Natural killer cell (primary cell): ENCODE results near the gene ASIP. TPM values are rescaled to one million over a fixed set of nuclear protein-coding genes. Genes with fewer than 3 reads are reported as not detected.
"Not testable (repeated sequence)": the region's sequence is repeated elsewhere in the genome, so short reads cannot be mapped to it uniquely, and the experiment has no call there.

Experiments used
- ATAC-seq, 3 donors: fragments of 150-1000 bp in 2 of 3; fragments of 200-7000 bp in 1 of 3; cut with Tn5 transposase; 1 replicate in 1 of 3; 2 replicates in 2 of 3; pipeline ENCODE4 v1.10.0; 2021; ENCODE audit warnings: mild to moderate bottlenecking in 2 of 3, moderate library complexity in 2 of 3
- DNase-seq, 2 donors: peaks; one replicate each; pipeline versions ENCODE4 v3.0.0 to v3.0.0-alpha.2; 2013 to 2021; ENCODE audit warnings: mixed read lengths in 1 of 2
- H3K27ac ChIP-seq: one replicate; pipeline ENCODE4 v1.5.1; 2013; ENCODE audit warnings: mild to moderate bottlenecking, low read length
- H3K27me3 ChIP-seq: one replicate; pipeline ENCODE4 v1.6.1; 2013; ENCODE audit warnings: low read length; ENCODE audit not compliant: control insufficient read depth, insufficient read depth
- H3K36me3 ChIP-seq: one replicate; pipeline ENCODE4 v1.6.1; 2013; ENCODE audit warnings: low read length; ENCODE audit not compliant: control insufficient read depth, insufficient read depth
- H3K4me1 ChIP-seq: one replicate; pipeline ENCODE4 v1.6.1; 2013; ENCODE audit warnings: low read length; ENCODE audit not compliant: control insufficient read depth, insufficient read depth
- H3K4me3 ChIP-seq: one replicate; pipeline ENCODE4 v1.5.1; 2013; ENCODE audit warnings: low read length
- H3K9me3 ChIP-seq: one replicate; pipeline ENCODE4 v1.6.1; 2013; ENCODE audit warnings: low read length; ENCODE audit not compliant: control insufficient read depth, insufficient read depth
- H3K27ac Mint-ChIP-seq, 2 donors: one replicate each; pipeline ENCODE4 v1.8.0; 2022; ENCODE audit warnings: mild to moderate bottlenecking in 2 of 2, mixed read lengths in 2 of 2, moderate library complexity in 1 of 2
- H3K27me3 Mint-ChIP-seq, 2 donors: one replicate each; pipeline ENCODE4 v1.8.0; 2022; ENCODE audit warnings: low read depth in 2 of 2, mixed read lengths in 2 of 2
- H3K36me3 Mint-ChIP-seq: one replicate; pipeline ENCODE4 v1.8.0; 2022; ENCODE audit warnings: mixed read lengths
- H3K4me1 Mint-ChIP-seq, 2 donors: one replicate each; pipeline ENCODE4 v1.8.0; 2022; ENCODE audit warnings: mixed read lengths in 2 of 2
- H3K4me3 Mint-ChIP-seq: one replicate; pipeline ENCODE4 v1.8.0; 2022; ENCODE audit warnings: mild to moderate bottlenecking, moderate library complexity, mixed read lengths
- H3K9me3 Mint-ChIP-seq, 2 donors: one replicate each; pipeline ENCODE4 v1.8.0; 2022; ENCODE audit warnings: mixed read lengths in 2 of 2
- CTCF ChIP-seq: fragments of 200-600 bp; IDR thresholded peaks from one replicate; pipeline ENCODE4 v1.8.0; 2022; ENCODE audit warnings: antibody characterized with exemption
- WGBS: methylation state at CpG from one replicate; pipeline ENCODE4 v1.1.7; 2013; ENCODE audit warnings: missing lambda C conversion rate; ENCODE audit not compliant: insufficient coverage; 5-methylcytosine and 5-hydroxymethylcytosine counted together
- intact Hi-C: fragments of 100-400 bp; cut with micrococcal nuclease; formaldehyde crosslinking; loops from one replicate; pipeline ENCODE4 v1.14.2; 2022
- total RNA-seq, 4 donors: library from RNA; stranded (reverse); fragments of 120-200 nt in 1 of 4; gene quantifications; one replicate each; pipeline versions ENCODE4 v1.2.3 to v1.2.4, GENCODE V29; 2013 to 2022

ASIP gene
- total RNA-seq, 3 donors from 2014 or later (not counting 1 experiment from before 2014, with no cell fraction given): not detected

GRCh38 chr20:34200023-34200422, 41.2 kb upstream of the ASIP start:
- H3K27me3 Mint-ChIP-seq: peaks cover 16 to 47% of the 10 kb centered on the region in 2 donors
- WGBS: 88% methylated on average over 1 of the region's 2 CpGs

GRCh38 chr20:34201531-34201930, 39.7 kb upstream of the ASIP start:
- H3K27ac Mint-ChIP-seq: no peak overlapping the region
- ATAC-seq (no peak), DNase-seq (no peak)
- Histone ChIP-seq H3K4me3 (no peak overlapping the region), H3K27ac (no peak overlapping the region), H3K9me3 (no peaks in the 10 kb centered on the region), H3K36me3 (no peaks in the 10 kb centered on the region), H3K4me1 (no peaks in the 10 kb centered on the region), H3K27me3 (no peaks in the 10 kb centered on the region)
- H3K36me3 Mint-ChIP-seq: no peaks in the 10 kb centered on the region
- WGBS: 98% methylated on average over 4 of the region's 4 CpGs
- intact Hi-C loops: no loop called here
- no peaks in the 10 kb centered on the region for H3K9me3 Mint-ChIP-seq
- peaks cover 15 to 38% of the 10 kb centered on the region in 2 donors for H3K27me3 Mint-ChIP-seq
- peaks cover 0 to 4% of the 10 kb centered on the region in 2 donors for H3K4me1 Mint-ChIP-seq
- no peak for TF ChIP-seq CTCF
- no peak overlapping the region for H3K4me3 Mint-ChIP-seq

More at GRCh38 chr20:34200023-34200422, 41.2 kb upstream of the ASIP start:
- peaks cover 0 to under 1% of the 10 kb centered on the region in 2 donors for H3K4me1 Mint-ChIP-seq
- DNase-seq (no peak), ATAC-seq (no peak)
- Histone ChIP-seq H3K9me3 (no peaks in the 10 kb centered on the region), H3K4me3 (no peak overlapping the region), H3K4me1 (no peaks in the 10 kb centered on the region), H3K27me3 (no peaks in the 10 kb centered on the region), H3K27ac (no peak overlapping the region), H3K36me3 (no peaks in the 10 kb centered on the region)
- no peaks in the 10 kb centered on the region for H3K36me3 Mint-ChIP-seq
- no peaks in the 10 kb centered on the region for H3K9me3 Mint-ChIP-seq
- no peak overlapping the region for H3K4me3 Mint-ChIP-seq
- no peak overlapping the region for H3K27ac Mint-ChIP-seq
- intact Hi-C loops: no loop called here
- TF ChIP-seq CTCF: no peak

GRCh38 chr20:34205172-34205880, 35.9 kb upstream of the ASIP start:
- H3K4me1 Mint-ChIP-seq, H3K4me1 ChIP-seq, H3K4me3 ChIP-seq, H3K4me3 Mint-ChIP-seq, H3K36me3 Mint-ChIP-seq, H3K36me3 ChIP-seq, DNase-seq, H3K27ac ChIP-seq, H3K27me3 ChIP-seq, intact Hi-C loops, ATAC-seq, H3K9me3 ChIP-seq, H3K27ac Mint-ChIP-seq, H3K9me3 Mint-ChIP-seq: not testable (repeated sequence)
- 71% methylated on average over 21 of the region's 21 CpGs for WGBS
- peaks cover 9 to 17% of the 10 kb centered on the region in 2 donors for H3K27me3 Mint-ChIP-seq

- no peak overlapping the region for H3K4me3 ChIP-seq
- no peaks in the 10 kb centered on the region for H3K36me3 Mint-ChIP-seq
- no peak for TF ChIP-seq CTCF
- peaks cover 3% of the 10 kb centered on the region for H3K27me3 ChIP-seq
- no peak overlapping the region for H3K27ac ChIP-seq
- no peak overlapping the region for H3K27ac Mint-ChIP-seq
- H3K4me3 Mint-ChIP-seq: no peak overlapping the region
- H3K9me3 Mint-ChIP-seq: peaks cover 0 to 3% of the 10 kb centered on the region in 2 donors
- H3K9me3 ChIP-seq: no peaks in the 10 kb centered on the region
- intact Hi-C loops: no loop called here
- no peak for ATAC-seq
- H3K27me3 Mint-ChIP-seq: peaks cover 5% of the 10 kb centered on the region in 2 donors
- WGBS: 73% methylated on average over 3 of the region's 3 CpGs
- no peaks in the 10 kb centered on the region for H3K36me3 ChIP-seq
- H3K4me1 Mint-ChIP-seq: peaks cover 0 to 4% of the 10 kb centered on the region in 2 donors
- no peaks in the 10 kb centered on the region for H3K4me1 ChIP-seq
- DNase-seq: no peak
Observed at GRCh38 chr20:34209111-34209510, 32.1 kb upstream of the ASIP start.
